ENCODE measurements around the gene RGL3. TPM values are rescaled to one million over a fixed set of nuclear protein-coding genes. Genes with fewer than 3 reads are reported as not detected.

RGL3 gene
- total and polyA plus RNA-seq, 10 of the 15 experiments (the other 5 are each of a cell fraction or from before 2014, with no cell fraction given): not detected

DNA sequence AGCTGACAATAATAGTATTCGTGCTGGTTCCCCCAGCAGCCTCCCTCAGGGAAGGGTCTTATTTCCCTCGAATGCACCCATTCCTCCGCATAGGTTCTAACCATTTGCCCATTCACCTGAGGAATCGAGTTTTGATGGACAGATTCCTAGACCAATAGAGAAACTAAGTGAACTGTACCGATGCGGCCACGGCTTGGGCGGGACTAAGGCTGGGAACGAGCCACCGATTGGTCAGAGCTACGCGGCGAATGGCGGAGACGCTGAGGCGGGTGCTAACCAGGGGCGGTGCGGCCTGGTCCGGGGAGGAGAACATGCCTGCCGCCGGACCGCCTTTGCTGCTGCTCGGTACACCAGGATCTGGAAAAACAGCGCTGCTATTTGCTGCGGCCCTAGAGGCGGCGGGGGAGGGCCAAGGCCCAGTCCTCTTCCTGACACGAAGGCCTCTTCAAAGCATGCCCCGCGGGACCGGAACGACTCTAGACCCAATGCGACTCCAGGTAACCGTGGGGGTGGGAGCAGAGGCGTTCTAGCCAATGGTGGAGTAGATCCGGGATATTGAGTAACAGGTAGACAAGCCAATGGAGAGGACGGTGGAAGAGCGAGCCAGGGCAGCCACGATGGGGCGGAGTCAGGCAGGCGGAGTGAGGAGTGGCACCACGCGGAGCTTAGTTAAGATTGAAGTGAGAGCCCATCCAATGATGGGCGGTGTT lies 44.5 kb downstream of the RGL3 start, which contains the start of gene SWSAP1 (continued):
- TF ChIP-seq MXI1 (IDR thresholded peaks at IDR 0.05; ENCODE audit: low read depth, low read length) (peak; percentile 79), CEBPB (IDR thresholded peaks at IDR 0.05; ENCODE audit: borderline replicate concordance in 1 of 2, low read depth in 2 of 2, low read length in 2 of 2) (no peak), ZNF622 (IDR thresholded peaks at IDR 0.05) (no peak), MEF2A (IDR thresholded peaks at IDR 0.05; ENCODE audit: insufficient read depth, low read depth, low read length) (0 out of 2 replicates have a peak, but pooled peaks have one; percentile 18), SMAD1 (IDR thresholded peaks at IDR 0.05; ENCODE audit: low read depth, partially characterized antibody) (peak; percentile 15), SREBF2 (IDR thresholded peaks at IDR 0.05; ENCODE audit: low read length) (no peak), CBX5 (IDR thresholded peaks at IDR 0.05; ENCODE audit: low read depth) (no peak), POLR2AphosphoS2 (IDR thresholded peaks at IDR 0.05; ENCODE audit: low read depth, low read length) (peak; percentile 80), BACH1 (IDR thresholded peaks at IDR 0.05; ENCODE audit: borderline replicate concordance) (peak; percentile 44; the same call in 1 of the 2 replicates), EED (IDR thresholded peaks at IDR 0.05; ENCODE audit: low read depth) (no peak), NR2F1 (conservative IDR thresholded peaks at IDR 0.05) (no peak), KAT2A (conservative IDR thresholded peaks at IDR 0.05; ENCODE audit: control insufficient read depth, low read depth, low read length) (no peak), SREBF1 (IDR thresholded peaks at IDR 0.05; ENCODE audit: low read length) (no peak), RCOR1 (conservative IDR thresholded peaks at IDR 0.05; ENCODE audit: low read depth, low read length) (no peak; the same call in 1 of the 2 replicates)
- TF ChIP-seq, protein P1, sequence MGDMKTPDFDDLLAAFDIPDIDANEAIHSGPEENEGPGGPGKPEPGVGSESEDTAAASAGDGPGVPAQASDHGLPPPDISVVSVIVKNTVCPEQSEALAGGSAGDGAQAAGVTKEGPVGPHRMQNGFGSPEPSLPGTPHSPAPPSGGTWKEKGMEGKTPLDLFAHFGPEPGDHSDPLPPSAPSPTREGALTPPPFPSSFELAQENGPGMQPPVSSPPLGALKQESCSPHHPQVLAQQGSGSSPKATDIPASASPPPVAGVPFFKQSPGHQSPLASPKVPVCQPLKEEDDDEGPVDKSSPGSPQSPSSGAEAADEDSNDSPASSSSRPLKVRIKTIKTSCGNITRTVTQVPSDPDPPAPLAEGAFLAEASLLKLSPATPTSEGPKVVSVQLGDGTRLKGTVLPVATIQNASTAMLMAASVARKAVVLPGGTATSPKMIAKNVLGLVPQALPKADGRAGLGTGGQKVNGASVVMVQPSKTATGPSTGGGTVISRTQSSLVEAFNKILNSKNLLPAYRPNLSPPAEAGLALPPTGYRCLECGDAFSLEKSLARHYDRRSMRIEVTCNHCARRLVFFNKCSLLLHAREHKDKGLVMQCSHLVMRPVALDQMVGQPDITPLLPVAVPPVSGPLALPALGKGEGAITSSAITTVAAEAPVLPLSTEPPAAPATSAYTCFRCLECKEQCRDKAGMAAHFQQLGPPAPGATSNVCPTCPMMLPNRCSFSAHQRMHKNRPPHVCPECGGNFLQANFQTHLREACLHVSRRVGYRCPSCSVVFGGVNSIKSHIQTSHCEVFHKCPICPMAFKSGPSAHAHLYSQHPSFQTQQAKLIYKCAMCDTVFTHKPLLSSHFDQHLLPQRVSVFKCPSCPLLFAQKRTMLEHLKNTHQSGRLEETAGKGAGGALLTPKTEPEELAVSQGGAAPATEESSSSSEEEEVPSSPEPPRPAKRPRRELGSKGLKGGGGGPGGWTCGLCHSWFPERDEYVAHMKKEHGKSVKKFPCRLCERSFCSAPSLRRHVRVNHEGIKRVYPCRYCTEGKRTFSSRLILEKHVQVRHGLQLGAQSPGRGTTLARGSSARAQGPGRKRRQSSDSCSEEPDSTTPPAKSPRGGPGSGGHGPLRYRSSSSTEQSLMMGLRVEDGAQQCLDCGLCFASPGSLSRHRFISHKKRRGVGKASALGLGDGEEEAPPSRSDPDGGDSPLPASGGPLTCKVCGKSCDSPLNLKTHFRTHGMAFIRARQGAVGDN (IDR thresholded peaks at IDR 0.05): peak; percentile 11; the same call in 1 of the 2 replicates
- TF ChIP-seq, protein P2, sequence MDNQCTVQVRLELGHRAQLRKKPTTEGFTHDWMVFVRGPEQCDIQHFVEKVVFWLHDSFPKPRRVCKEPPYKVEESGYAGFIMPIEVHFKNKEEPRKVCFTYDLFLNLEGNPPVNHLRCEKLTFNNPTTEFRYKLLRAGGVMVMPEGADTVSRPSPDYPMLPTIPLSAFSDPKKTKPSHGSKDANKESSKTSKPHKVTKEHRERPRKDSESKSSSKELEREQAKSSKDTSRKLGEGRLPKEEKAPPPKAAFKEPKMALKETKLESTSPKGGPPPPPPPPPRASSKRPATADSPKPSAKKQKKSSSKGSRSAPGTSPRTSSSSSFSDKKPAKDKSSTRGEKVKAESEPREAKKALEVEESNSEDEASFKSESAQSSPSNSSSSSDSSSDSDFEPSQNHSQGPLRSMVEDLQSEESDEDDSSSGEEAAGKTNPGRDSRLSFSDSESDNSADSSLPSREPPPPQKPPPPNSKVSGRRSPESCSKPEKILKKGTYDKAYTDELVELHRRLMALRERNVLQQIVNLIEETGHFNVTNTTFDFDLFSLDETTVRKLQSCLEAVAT (IDR thresholded peaks at IDR 0.05): no peak
- TF ChIP-seq, protein P3, sequence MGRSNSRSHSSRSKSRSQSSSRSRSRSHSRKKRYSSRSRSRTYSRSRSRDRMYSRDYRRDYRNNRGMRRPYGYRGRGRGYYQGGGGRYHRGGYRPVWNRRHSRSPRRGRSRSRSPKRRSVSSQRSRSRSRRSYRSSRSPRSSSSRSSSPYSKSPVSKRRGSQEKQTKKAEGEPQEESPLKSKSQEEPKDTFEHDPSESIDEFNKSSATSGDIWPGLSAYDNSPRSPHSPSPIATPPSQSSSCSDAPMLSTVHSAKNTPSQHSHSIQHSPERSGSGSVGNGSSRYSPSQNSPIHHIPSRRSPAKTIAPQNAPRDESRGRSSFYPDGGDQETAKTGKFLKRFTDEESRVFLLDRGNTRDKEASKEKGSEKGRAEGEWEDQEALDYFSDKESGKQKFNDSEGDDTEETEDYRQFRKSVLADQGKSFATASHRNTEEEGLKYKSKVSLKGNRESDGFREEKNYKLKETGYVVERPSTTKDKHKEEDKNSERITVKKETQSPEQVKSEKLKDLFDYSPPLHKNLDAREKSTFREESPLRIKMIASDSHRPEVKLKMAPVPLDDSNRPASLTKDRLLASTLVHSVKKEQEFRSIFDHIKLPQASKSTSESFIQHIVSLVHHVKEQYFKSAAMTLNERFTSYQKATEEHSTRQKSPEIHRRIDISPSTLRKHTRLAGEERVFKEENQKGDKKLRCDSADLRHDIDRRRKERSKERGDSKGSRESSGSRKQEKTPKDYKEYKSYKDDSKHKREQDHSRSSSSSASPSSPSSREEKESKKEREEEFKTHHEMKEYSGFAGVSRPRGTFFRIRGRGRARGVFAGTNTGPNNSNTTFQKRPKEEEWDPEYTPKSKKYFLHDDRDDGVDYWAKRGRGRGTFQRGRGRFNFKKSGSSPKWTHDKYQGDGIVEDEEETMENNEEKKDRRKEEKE (IDR thresholded peaks at IDR 0.05): no peak
- TF ChIP-seq, protein P4, sequence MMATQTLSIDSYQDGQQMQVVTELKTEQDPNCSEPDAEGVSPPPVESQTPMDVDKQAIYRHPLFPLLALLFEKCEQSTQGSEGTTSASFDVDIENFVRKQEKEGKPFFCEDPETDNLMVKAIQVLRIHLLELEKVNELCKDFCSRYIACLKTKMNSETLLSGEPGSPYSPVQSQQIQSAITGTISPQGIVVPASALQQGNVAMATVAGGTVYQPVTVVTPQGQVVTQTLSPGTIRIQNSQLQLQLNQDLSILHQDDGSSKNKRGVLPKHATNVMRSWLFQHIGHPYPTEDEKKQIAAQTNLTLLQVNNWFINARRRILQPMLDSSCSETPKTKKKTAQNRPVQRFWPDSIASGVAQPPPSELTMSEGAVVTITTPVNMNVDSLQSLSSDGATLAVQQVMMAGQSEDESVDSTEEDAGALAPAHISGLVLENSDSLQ (IDR thresholded peaks at IDR 0.05): peak; percentile 99
- TF ChIP-seq, protein P5, sequence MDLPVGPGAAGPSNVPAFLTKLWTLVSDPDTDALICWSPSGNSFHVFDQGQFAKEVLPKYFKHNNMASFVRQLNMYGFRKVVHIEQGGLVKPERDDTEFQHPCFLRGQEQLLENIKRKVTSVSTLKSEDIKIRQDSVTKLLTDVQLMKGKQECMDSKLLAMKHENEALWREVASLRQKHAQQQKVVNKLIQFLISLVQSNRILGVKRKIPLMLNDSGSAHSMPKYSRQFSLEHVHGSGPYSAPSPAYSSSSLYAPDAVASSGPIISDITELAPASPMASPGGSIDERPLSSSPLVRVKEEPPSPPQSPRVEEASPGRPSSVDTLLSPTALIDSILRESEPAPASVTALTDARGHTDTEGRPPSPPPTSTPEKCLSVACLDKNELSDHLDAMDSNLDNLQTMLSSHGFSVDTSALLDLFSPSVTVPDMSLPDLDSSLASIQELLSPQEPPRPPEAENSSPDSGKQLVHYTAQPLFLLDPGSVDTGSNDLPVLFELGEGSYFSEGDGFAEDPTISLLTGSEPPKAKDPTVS (IDR thresholded peaks at IDR 0.05; ENCODE audit: low read depth, low read length): no peak

Measured in GM12878 (cell line).